ENCODE measurements around the gene PLPP7. TPM values are rescaled to one million over a fixed set of nuclear protein-coding genes. Genes with fewer than 3 reads are reported as not detected.

The PLPP7 gene
- total and polyA plus RNA-seq, 2 donors from 2014 or later = 4.0 to 5.5 TPM

DNA sequence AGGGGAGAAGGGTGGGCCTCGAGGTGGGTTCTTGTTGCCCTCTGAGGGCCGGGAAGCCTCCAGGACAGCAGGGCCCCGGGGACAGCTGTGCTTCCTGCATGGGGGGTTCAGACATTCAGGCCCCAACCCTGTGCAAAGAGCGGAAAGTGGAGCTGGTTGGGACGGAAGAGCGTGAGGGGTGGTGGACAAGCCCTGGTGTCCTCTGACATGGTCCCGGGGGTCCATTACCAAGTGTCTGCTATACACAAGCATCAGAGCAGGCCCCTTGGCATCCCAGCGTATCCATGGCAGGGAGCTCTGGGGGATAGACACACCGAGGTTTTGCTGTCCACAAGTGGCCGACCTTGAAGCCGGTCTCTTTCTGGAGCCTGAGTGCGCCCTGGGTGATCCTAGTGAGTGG, 9.3 kb downstream of the PLPP7 start:
- H3K4me3 ChIP-seq (ENCODE audit: low read length in 3 of 3) = no peak overlapping the region
- FAIRE-seq = no peak
- H3K4me1 ChIP-seq (ENCODE audit: control insufficient read depth in 2 of 3, insufficient read depth in 2 of 3, low read depth in 1 of 3, low read length in 3 of 3) = no peaks in the 10 kb centered on the region
- H3K36me3 ChIP-seq (ENCODE audit: control insufficient read depth in 2 of 3, insufficient read depth in 3 of 3, low read length in 3 of 3) = no peaks in the 10 kb centered on the region
- DNase-seq = no peak
- intact Hi-C loops (cut with DNase I) = no loop called here
- H3K9me3 ChIP-seq (ENCODE audit: control insufficient read depth in 2 of 3, insufficient read depth in 1 of 3, low read length in 3 of 3) = no peaks in the 10 kb centered on the region
- no peak overlapping the region for H3K9ac ChIP-seq (ENCODE audit: low read length in 3 of 3)
- H3K27ac ChIP-seq (ENCODE audit: low read depth in 2 of 2, low read length in 2 of 2) = no peak overlapping the region
- no peak for TF ChIP-seq CTCF (IDR thresholded peaks at IDR 0.05; ENCODE audit: borderline replicate concordance, extremely low read depth, insufficient read depth)
- H3K27me3 ChIP-seq (ENCODE audit: control insufficient read depth, insufficient read depth, low read length) = no peaks in the 10 kb centered on the region

GRCh38 chr9:131299346-131299960, 9.9 kb downstream of the PLPP7 start:
- no peak for TF ChIP-seq CTCF (IDR thresholded peaks at IDR 0.05; ENCODE audit: borderline replicate concordance, extremely low read depth, insufficient read depth)
- Histone ChIP-seq H3K4me1 (ENCODE audit: control insufficient read depth in 2 of 3, insufficient read depth in 2 of 3, low read depth in 1 of 3, low read length in 3 of 3) (no peaks in the 10 kb centered on the region), H3K36me3 (ENCODE audit: control insufficient read depth in 2 of 3, insufficient read depth in 3 of 3, low read length in 3 of 3) (no peaks in the 10 kb centered on the region), H3K27me3 (ENCODE audit: control insufficient read depth, insufficient read depth, low read length) (no peaks in the 10 kb centered on the region), H3K9ac (ENCODE audit: low read length in 3 of 3) (no peak overlapping the region), H3K9me3 (ENCODE audit: control insufficient read depth in 2 of 3, insufficient read depth in 1 of 3, low read length in 3 of 3) (no peaks in the 10 kb centered on the region), H3K4me3 (ENCODE audit: low read length in 3 of 3) (no peak overlapping the region), H3K27ac (ENCODE audit: low read depth in 2 of 2, low read length in 2 of 2) (no peak overlapping the region)
- intact Hi-C loops (cut with DNase I) = no loop called here
- FAIRE-seq (no peak), DNase-seq (no peak)

GRCh38 chr9:131299961-131300347, 10.4 kb downstream of the PLPP7 start:
- H3K36me3 ChIP-seq (ENCODE audit: control insufficient read depth in 2 of 3, insufficient read depth in 3 of 3, low read length in 3 of 3) = no peaks in the 10 kb centered on the region
- intact Hi-C loops (cut with DNase I) = no loop called here
- H3K27me3 ChIP-seq (ENCODE audit: control insufficient read depth, insufficient read depth, low read length) = no peaks in the 10 kb centered on the region
- no peak overlapping the region for H3K4me3 ChIP-seq (ENCODE audit: low read length in 3 of 3)
- TF ChIP-seq CTCF (IDR thresholded peaks at IDR 0.05; ENCODE audit: borderline replicate concordance, extremely low read depth, insufficient read depth) = no peak
- H3K9me3 ChIP-seq (ENCODE audit: control insufficient read depth in 2 of 3, insufficient read depth in 1 of 3, low read length in 3 of 3) = no peaks in the 10 kb centered on the region
- DNase-seq (no peak), FAIRE-seq (no peak)
- H3K4me1 ChIP-seq (ENCODE audit: control insufficient read depth in 2 of 3, insufficient read depth in 2 of 3, low read depth in 1 of 3, low read length in 3 of 3) = no peaks in the 10 kb centered on the region
- no peak overlapping the region for H3K27ac ChIP-seq (ENCODE audit: low read depth in 2 of 2, low read length in 2 of 2)
- H3K9ac ChIP-seq (ENCODE audit: low read length in 3 of 3) = no peak overlapping the region

DNA sequence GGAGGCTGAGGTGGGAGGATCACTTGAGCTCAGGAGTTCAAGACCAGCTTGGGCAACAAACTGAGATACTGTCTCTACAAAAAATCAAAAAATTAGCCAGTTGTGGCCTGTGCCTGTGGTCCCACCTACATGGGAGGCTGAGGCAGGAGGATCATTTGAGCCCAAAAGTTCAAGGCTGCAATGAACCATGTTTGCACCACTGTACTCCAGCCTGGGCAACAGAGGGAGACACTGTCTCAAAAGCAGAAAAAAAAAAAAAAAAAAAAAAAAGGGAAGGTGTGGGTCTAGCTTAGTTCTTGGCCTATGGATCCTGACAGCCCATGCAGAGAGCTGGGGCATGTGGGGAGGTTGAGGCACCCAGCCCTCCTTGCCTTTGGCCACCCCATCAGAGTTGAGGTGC, 10.9 kb downstream of the PLPP7 start:
- TF ChIP-seq CTCF (IDR thresholded peaks at IDR 0.05; ENCODE audit: borderline replicate concordance, extremely low read depth, insufficient read depth) = no peak
- FAIRE-seq = no peak
- no peaks in the 10 kb centered on the region for H3K36me3 ChIP-seq (ENCODE audit: control insufficient read depth in 2 of 3, insufficient read depth in 3 of 3, low read length in 3 of 3)
- no peaks in the 10 kb centered on the region for H3K9me3 ChIP-seq (ENCODE audit: control insufficient read depth in 2 of 3, insufficient read depth in 1 of 3, low read length in 3 of 3)
- H3K4me3 ChIP-seq (ENCODE audit: low read length in 3 of 3) = no peak overlapping the region
- DNase-seq = no peak
- no peaks in the 10 kb centered on the region for H3K27me3 ChIP-seq (ENCODE audit: control insufficient read depth, insufficient read depth, low read length)
- intact Hi-C loops (cut with DNase I) = no loop called here
- H3K9ac ChIP-seq (ENCODE audit: low read length in 3 of 3) = no peak overlapping the region
- no peak overlapping the region for H3K27ac ChIP-seq (ENCODE audit: low read depth in 2 of 2, low read length in 2 of 2)
- H3K4me1 ChIP-seq (ENCODE audit: control insufficient read depth in 2 of 3, insufficient read depth in 2 of 3, low read depth in 1 of 3, low read length in 3 of 3) = no peaks in the 10 kb centered on the region
